NCI-H1092 (cell line): ENCODE data around the gene UBR7.
A peak's percentile ranks its signal among the peaks of the same experiment; 100 is the strongest.
"Not testable (repeated sequence)": the region's sequence is repeated elsewhere in the genome, so short reads cannot be mapped to it uniquely, and the experiment has no call there.

Experiments used
- DNase-seq: peaks from one replicate; lab custom pipeline; 2025; lab: John Stamatoyannopoulos, UW

UBR7 gene

GRCh38 chr14:93195316-93195999, 11.6 kb upstream of the UBR7 start:
- DNase-seq, result no peak

GRCh38 chr14:93199031-93199430, 8.0 kb upstream of the UBR7 start:
- DNase-seq, result no peak

DNA sequence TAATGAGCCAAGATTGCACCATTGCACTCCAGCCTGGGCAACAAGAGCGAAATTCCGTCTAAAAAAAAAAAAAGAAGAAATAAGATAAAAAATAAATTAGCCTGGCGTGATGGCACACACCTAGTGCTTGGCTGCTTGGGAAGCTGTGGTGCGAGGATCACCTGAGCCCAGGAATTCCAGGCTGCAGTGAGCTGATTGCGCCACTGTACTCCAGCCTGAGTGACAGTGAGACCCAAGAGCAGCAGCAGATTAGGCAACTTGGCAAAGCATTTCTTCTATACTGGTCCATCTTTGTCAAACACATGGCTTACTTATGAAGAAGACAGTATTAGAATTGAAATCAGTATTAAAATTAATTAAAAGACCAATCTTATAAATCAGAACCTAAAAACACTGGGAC, 6.5 kb upstream of the UBR7 start:
- no peak for DNase-seq

GRCh38 chr14:93201155-93201704, 5.8 kb upstream of the UBR7 start:
- DNase-seq, result no peak

DNA sequence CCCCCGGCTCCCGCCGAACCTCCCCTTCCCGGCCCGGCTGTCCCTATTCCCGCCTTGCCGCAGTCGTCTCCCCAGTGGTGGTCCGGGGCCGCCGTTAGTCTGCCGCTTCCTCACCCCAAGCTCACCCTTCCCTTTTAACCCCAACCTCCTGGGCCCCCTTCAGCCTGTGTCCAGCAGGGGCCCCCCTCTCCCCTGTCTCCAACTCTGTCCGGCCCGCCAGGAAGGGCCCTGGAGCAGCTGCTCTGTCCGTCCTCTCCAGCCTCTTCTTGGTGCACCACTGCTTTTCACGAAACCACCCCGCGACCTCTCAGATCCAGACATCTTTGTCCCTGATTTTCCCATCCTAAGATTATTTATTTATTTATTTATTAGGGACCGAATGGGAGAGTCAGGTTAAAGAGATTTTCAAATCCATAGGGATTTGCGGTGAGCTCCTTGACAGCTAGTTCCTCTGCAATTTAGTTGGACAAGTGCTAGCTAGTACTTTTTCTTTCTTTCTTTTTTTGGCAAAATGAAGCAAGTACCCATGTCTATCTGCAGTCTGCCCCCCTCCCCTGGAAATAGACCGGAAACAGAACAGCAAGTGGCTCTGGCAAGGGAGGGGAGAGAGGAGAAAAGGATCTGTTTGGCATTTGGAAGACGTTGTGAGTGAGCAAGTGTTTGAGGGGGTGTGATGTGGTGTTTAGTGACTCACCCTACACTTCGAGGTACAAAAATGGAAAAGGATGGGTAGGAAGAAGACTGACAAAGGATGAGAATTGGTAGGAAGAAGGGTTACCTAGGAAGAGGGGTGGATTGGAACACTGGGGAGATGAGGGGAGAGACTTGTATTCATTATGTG, 632 bp downstream of the UBR7 start:
- DNase-seq, result peak; percentile 27

DNA sequence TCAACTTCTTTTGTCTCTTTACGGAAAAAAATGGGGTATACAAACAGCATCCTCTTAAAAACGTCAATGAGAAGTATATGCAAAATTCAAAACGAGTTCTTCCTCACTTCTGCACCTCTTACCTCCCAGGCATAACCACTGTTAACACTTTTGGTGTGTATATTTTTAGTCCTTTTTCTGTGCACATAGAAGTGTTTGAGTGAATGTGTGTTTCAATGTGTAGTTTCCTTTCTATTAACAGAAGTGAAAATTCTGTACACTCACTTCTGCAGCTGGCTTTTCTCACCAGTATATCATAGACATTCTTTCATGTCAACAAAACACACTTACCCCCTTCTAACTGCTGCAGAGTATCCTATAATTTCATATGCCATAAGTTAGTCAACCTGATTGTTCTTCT, 5.4 kb downstream of the UBR7 start:
- no peak for DNase-seq

GRCh38 chr14:93214598-93214997, 7.5 kb downstream of the UBR7 start:
- no peak for DNase-seq

GRCh38 chr14:93219103-93219726, 12.2 kb downstream of the UBR7 start:
- peak; percentile 17 for DNase-seq

DNA sequence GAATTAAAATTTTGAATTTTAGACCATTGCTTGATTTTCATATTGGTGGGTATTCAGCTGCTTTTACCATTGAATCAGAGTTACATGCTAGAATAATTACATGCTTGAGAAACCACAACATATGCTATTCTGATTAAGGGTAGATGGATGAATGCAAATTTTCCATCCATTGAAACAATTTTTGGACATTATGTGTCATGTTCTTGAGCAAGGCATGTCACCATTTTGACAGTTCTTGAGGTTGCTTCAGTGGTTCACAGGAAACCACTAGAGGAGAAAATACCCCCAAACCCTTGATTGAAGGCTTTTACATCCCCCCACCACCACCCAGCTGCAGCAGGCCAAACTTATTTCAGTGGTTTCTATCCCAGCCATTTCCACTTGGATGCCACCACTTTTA, 13.5 kb downstream of the UBR7 start:
- DNase-seq, result no peak

DNA sequence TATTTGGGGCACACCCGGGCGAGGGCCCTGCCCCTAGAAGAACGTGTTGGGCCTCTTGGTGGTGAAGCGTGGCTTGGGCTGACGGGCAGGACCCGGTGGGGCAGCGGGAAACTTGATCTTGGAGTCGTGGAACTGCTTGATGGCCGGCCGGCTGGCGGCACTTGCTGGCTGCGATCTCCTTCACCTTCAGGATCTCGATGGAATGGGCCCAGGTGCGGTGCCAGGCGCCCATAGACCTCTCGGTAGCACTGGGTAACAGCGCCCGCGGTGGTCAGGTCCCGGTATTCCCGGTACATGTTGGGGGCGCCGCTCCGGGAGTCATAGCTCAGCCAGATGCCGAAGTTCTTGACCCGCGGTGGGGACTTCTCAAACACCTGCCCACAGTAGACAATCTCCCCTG, 16.5 kb downstream of the UBR7 start:
- DNase-seq, result no peak

DNA sequence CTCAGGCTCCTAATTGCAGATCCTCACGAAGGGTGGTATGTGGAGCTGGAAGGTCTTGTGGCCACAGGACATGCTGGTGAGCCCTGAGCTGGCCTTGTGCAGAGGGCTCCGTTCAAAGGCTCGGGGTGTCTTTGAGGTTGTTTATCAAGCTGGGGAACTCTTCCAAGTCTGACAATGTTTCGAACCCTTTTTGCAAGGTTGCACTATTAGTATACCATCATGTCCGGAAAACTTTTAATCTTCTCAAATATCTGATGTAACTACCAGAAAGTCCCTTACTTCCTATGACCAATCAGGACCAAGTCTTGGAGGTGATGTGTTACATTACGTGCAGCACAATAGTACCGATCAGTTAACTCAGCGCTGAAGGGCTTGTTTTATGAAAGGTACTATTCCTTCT, 21.5 kb downstream of the UBR7 start:
- DNase-seq, result no peak

DNA sequence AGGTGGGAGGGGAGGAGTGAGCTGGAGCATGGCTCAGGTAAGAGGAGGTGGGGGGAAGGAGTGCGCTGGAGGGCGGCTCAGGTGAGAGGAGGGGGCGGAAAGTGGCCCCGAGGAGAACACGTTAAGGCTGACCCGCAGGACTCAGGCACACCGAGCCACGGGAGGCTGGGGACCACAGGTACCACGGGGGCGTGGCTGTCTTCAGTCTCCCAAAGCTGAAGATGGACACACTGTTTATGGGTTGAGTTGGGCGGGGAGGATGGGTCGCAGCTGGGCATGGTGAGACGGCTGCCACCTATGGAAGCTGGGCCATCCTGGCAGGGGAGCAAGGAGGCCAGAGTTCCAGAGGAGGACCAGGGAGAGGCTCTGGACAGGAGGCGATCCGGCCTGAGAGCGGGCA, 23.5 kb downstream of the UBR7 start:
- no peak for DNase-seq

- peak; percentile 72 for DNase-seq
Observed at GRCh38 chr14:93231129-93231979, 24.3 kb downstream of the UBR7 start.

DNA sequence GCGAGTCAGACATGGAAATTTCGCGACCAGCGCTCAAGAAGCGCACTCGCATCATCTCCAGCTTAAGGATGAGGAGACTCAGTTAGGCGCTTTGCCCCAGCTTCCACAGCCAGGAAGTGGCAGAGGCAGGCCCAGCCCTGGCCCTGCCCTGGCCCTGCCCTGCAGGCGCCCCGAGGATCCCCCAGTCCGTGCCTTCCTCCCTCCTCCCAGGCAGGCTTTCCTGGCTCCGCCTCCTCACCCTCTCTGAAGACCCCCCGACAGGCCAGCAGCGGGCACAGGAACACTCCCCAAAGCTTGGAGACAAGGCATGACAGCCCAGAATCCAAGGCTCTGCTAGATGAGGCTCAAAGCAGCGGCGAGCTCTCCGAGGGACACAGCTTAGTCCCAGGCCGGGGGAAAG, 25.1 kb downstream of the UBR7 start:
- no peak for DNase-seq

DNA sequence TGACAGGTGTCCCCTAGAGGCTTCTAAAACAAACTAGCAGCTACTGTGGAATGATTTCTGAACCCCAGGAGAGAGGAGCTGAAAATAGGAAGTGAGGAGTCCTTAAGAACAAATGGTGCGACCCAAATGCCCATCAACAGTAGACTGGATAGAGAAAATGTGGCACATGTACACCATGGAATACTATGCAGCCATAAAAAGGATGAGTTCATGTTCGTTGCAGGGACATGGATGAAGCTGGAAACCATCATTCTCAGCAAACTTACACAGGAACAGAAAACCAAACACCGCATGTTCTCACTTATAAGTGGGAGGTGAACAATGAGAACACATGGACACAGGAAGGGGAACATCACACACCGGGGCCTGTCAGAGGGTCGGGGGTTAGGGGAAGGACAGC, 26.0 kb downstream of the UBR7 start:
- not testable (repeated sequence) for DNase-seq

DNA sequence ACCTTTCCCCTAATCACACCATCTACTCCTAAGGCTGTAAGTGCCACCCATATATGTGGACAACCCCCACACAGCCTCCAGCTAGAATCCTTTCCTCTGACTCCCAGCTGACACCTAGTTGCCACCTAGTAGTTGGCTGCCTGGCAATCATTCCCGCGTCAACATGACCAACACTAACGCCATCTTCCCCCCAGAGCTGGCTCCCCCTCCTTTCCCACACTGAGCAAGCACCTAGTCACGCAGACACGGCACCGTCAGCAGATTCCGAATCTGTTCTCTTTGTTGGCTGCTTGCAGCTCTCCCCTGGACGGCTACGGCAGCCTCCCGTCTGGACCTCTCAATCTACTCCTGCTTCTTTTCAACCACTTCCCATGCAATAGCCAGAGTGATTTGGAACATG, 27.7 kb downstream of the UBR7 start:
- DNase-seq, result no peak

DNA sequence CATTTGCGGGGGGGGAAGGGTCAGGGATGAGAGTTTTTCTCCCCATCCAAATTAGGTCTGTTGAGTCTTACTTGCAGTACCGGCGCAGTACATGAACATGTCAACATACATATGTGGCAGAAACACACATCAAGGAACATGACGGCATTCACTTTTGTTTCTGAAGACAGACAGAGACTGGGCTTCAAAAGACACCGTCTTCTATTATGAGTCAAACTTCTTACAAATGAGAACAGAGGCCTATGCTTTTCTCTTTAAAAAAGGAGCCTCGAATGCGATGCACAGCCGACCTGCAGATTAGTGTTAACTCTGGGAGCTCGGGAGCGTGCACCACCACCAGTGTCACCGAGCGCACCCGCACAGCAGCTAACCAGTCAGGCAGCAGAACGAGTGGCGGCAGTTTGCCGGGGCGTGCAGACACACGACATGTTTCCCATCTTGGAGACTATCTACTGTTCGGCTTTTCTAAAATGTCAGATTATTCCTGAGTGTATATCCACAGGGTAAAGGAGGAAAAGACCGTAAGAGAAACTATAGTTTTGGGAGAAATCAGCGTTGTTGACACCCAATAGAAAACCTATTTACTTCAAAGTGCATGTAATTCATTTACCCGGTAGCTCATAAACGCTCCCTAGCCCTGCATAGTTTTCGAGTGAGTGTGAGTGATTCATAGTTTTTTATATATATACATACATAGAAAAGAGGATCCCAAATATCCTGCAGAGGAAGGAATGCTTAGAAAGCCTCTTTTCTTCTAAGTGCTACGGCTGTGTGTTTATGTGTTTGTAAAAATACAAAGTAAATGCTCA, 33.0 kb downstream of the UBR7 start:
- no peak for DNase-seq

- DNase-seq, result no peak
Observed at GRCh38 chr14:93240678-93241000, 33.6 kb downstream of the UBR7 start.

DNA sequence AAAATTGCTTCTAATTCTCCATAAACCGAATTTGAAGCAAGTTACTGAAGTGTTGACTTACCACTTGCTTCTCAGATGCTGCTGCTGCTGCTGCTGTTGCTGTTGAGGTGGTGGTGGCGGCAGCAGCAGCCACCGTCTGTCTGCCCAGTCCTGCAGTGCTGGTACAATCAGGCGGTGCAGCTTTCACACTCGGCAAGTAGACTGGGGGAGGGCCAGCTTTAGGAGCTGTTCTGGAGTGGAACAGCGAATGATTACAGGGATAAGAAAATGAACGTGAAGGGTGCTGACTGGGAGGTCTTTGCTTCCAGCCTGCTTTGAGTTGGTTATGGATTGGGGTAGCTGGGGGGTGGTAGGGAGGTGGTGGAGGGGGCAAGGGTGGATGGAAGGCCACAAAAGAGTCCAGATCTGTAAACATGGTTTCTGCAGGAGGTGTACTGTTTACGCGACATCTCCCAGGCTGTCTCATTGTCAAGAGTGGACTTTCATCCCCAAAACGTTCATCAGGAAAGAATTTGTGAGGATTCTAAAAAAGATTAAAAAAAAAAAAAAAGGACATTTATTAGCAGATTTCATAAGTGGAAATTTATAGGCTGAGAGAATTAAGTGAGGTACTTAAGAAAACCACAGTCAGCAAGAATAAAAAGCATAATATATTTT, 38.8 kb downstream of the UBR7 start:
- DNase-seq, result no peak

DNA sequence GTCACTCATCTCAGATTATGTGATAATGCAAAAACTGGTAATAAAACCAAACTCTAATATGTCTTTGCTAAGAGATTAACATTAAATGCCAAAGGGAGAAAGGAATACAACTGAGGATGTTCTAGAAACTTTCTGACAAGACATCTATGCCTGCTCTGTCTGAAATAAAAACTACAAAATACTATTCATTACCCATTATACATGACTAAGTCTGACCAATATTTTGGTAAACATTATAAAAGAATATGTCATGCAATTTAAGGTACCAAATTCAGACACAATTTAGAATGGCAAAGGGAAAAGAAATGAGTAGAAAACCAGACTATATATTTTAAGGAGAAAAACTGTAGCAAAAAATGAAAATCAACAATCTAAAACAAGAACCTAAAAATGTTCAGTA, 39.5 kb downstream of the UBR7 start:
- no peak for DNase-seq
